ENCODE data around the gene TM4SF20. TPM values are rescaled to one million over a fixed set of nuclear protein-coding genes. Genes with fewer than 3 reads are reported as not detected.

The TM4SF20 gene
- polyA plus RNA-seq, 1 donor from 2014 or later: not detected

GRCh38 chr2:227416701-227417100 is 37.6 kb upstream of the TM4SF20 start:
- Histone ChIP-seq H3K4me2 (ENCODE audit: low read length) (no peak overlapping the region), H3K9ac (ENCODE audit: low read length) (no peak overlapping the region), H3F3A (ENCODE audit: insufficient read depth, low read length, poor library complexity, severe bottlenecking) (no peaks in the 10 kb centered on the region), H3K79me2 (replicated peaks; ENCODE audit: insufficient read depth, low read length) (no peaks in the 10 kb centered on the region), H2AFZ (ENCODE audit: low read depth, low read length) (no peak overlapping the region), H3K9me3 (ENCODE audit: low read length) (no peaks in the 10 kb centered on the region), H3K27ac (ENCODE audit: low read length) (no peak overlapping the region), H3K4me3 (ENCODE audit: low read length) (no peak overlapping the region), H4K20me1 (ENCODE audit: insufficient read depth) (no peaks in the 10 kb centered on the region), H3K27me3 (ENCODE audit: insufficient read depth, low read depth, low read length) (no peaks in the 10 kb centered on the region), H3K9me2 (ENCODE audit: insufficient read depth, low read length) (no peaks in the 10 kb centered on the region), H3K36me3 (ENCODE audit: insufficient read depth, low read length) (no peaks in the 10 kb centered on the region)
- TF ChIP-seq TAF1 (IDR thresholded peaks at IDR 0.05; ENCODE audit: low read depth) (no peak), EP300 (conservative IDR thresholded peaks at IDR 0.05; ENCODE audit: poor library complexity, severe bottlenecking) (no peak), RAD21 (conservative IDR thresholded peaks at IDR 0.05) (no peak), POLR2AphosphoS5 (IDR thresholded peaks at IDR 0.05) (no peak), CTCF (IDR thresholded peaks at IDR 0.05; ENCODE audit: poor library complexity, severe bottlenecking) (no peak), EZH2 (IDR thresholded peaks at IDR 0.05; ENCODE audit: borderline replicate concordance, insufficient read depth, low read length, poor library complexity, severe bottlenecking) (no peak)

GRCh38 chr2:227415538-227416424 is 36.7 kb upstream of the TM4SF20 start:
- Histone ChIP-seq H3K9ac (ENCODE audit: low read length) (no peak overlapping the region), H2AFZ (ENCODE audit: low read depth, low read length) (no peak overlapping the region), H3K79me2 (replicated peaks; ENCODE audit: insufficient read depth, low read length) (no peaks in the 10 kb centered on the region), H3K9me3 (ENCODE audit: low read length) (no peaks in the 10 kb centered on the region), H3K27me3 (ENCODE audit: insufficient read depth, low read depth, low read length) (no peaks in the 10 kb centered on the region), H3K4me2 (ENCODE audit: low read length) (no peak overlapping the region), H3F3A (ENCODE audit: insufficient read depth, low read length, poor library complexity, severe bottlenecking) (no peaks in the 10 kb centered on the region), H4K20me1 (ENCODE audit: insufficient read depth) (no peaks in the 10 kb centered on the region), H3K27ac (ENCODE audit: low read length) (no peak overlapping the region), H3K36me3 (ENCODE audit: insufficient read depth, low read length) (no peaks in the 10 kb centered on the region), H3K4me3 (ENCODE audit: low read length) (no peak overlapping the region), H3K9me2 (ENCODE audit: insufficient read depth, low read length) (no peaks in the 10 kb centered on the region)
- TF ChIP-seq EP300 (conservative IDR thresholded peaks at IDR 0.05; ENCODE audit: poor library complexity, severe bottlenecking) (no peak), CTCF (IDR thresholded peaks at IDR 0.05; ENCODE audit: poor library complexity, severe bottlenecking) (no peak), MXI1 (conservative IDR thresholded peaks at IDR 0.05; ENCODE audit: poor library complexity, severe bottlenecking) (no peak), RAD21 (conservative IDR thresholded peaks at IDR 0.05) (no peak), TAF1 (IDR thresholded peaks at IDR 0.05; ENCODE audit: low read depth) (no peak), SMC3 (conservative IDR thresholded peaks at IDR 0.05; ENCODE audit: poor library complexity) (no peak), EZH2 (IDR thresholded peaks at IDR 0.05; ENCODE audit: borderline replicate concordance, insufficient read depth, low read length, poor library complexity, severe bottlenecking) (no peak), POLR2AphosphoS5 (IDR thresholded peaks at IDR 0.05) (no peak)
- TF ChIP-seq, protein P1, sequence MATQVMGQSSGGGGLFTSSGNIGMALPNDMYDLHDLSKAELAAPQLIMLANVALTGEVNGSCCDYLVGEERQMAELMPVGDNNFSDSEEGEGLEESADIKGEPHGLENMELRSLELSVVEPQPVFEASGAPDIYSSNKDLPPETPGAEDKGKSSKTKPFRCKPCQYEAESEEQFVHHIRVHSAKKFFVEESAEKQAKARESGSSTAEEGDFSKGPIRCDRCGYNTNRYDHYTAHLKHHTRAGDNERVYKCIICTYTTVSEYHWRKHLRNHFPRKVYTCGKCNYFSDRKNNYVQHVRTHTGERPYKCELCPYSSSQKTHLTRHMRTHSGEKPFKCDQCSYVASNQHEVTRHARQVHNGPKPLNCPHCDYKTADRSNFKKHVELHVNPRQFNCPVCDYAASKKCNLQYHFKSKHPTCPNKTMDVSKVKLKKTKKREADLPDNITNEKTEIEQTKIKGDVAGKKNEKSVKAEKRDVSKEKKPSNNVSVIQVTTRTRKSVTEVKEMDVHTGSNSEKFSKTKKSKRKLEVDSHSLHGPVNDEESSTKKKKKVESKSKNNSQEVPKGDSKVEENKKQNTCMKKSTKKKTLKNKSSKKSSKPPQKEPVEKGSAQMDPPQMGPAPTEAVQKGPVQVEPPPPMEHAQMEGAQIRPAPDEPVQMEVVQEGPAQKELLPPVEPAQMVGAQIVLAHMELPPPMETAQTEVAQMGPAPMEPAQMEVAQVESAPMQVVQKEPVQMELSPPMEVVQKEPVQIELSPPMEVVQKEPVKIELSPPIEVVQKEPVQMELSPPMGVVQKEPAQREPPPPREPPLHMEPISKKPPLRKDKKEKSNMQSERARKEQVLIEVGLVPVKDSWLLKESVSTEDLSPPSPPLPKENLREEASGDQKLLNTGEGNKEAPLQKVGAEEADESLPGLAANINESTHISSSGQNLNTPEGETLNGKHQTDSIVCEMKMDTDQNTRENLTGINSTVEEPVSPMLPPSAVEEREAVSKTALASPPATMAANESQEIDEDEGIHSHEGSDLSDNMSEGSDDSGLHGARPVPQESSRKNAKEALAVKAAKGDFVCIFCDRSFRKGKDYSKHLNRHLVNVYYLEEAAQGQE (IDR thresholded peaks at IDR 0.05; ENCODE audit: borderline replicate concordance): no peak
